NCI-H82 treated with DMSO at 0.1 percent for 48 hours (cell line): ENCODE results near the gene DEPDC1B.
"Not testable (repeated sequence)": the region's sequence is repeated elsewhere in the genome, so short reads cannot be mapped to it uniquely, and the experiment has no call there.

Experiments
- DNase-seq: peaks from one replicate; lab custom pipeline; 2025; ENCODE audit not compliant: unreplicated experiment; lab: John Stamatoyannopoulos, UW

Gene DEPDC1B

GRCh38 chr5:60586307-60586901 is 113.6 kb downstream of the DEPDC1B start:
- DNase-seq = no peak

- DNase-seq = no peak
Observed at GRCh38 chr5:60585618-60586017, 114.3 kb downstream of the DEPDC1B start.

- DNase-seq = no peak
Observed at GRCh38 chr5:60584304-60584703, 115.7 kb downstream of the DEPDC1B start.

GRCh38 chr5:60583616-60584015 is 116.3 kb downstream of the DEPDC1B start:
- no peak for DNase-seq

GRCh38 chr5:60578315-60578714 is 121.7 kb downstream of the DEPDC1B start:
- no peak for DNase-seq

- DNase-seq = no peak
Observed at GRCh38 chr5:60577116-60577515, 122.8 kb downstream of the DEPDC1B start.

- DNase-seq = no peak
Observed at GRCh38 chr5:60576425-60576824, 123.5 kb downstream of the DEPDC1B start.

GRCh38 chr5:60568646-60569045 is 131.3 kb downstream of the DEPDC1B start:
- no peak for DNase-seq

- no peak for DNase-seq
Observed at GRCh38 chr5:60563696-60564324, 136.2 kb downstream of the DEPDC1B start.

- not testable (repeated sequence) for DNase-seq
Observed at GRCh38 chr5:60553291-60553690, 146.7 kb downstream of the DEPDC1B start.

- DNase-seq = no peak
Observed at GRCh38 chr5:60551829-60552228, 148.1 kb downstream of the DEPDC1B start.

- no peak for DNase-seq
Observed at GRCh38 chr5:60551250-60551649, 148.7 kb downstream of the DEPDC1B start.

- DNase-seq = no peak
Observed at GRCh38 chr5:60550311-60550710, 149.7 kb downstream of the DEPDC1B start.

GRCh38 chr5:60549841-60550240 is 150.1 kb downstream of the DEPDC1B start:
- no peak for DNase-seq
